Parathyroid adenoma (tissue), 2 donors: ENCODE measurements around the gene CDH4.

Source experiments
- H2AFZ ChIP-seq: fragments of 300-600 bp; sonication (generic); one replicate; pipeline ENCODE4 v1.7.0; 2017; ENCODE audit warnings: antibody characterized with exemption, mild to moderate bottlenecking
- H3K27ac ChIP-seq: fragments of 300-600 bp; sonication (generic); one replicate; pipeline ENCODE4 v1.7.0; 2017
- H3K27me3 ChIP-seq: fragments of 300-600 bp; sonication (generic); one replicate; pipeline ENCODE4 v1.7.0; 2017; ENCODE audit warnings: low read length; ENCODE audit not compliant: control insufficient read depth, insufficient read depth
- H3K36me3 ChIP-seq: fragments of 300-600 bp; sonication (generic); one replicate; pipeline ENCODE4 v1.7.0; 2017; ENCODE audit warnings: low read length; ENCODE audit not compliant: control insufficient read depth, insufficient read depth
- H3K4me1 ChIP-seq: fragments of 300-600 bp; sonication (generic); one replicate; pipeline ENCODE4 v1.7.0; 2017; ENCODE audit warnings: control low read depth
- H3K4me2 ChIP-seq: fragments of 300-600 bp; sonication (generic); one replicate; pipeline ENCODE4 v1.7.0; 2017; ENCODE audit warnings: low read length
- H3K4me3 ChIP-seq: fragments of 300-600 bp; sonication (generic); one replicate; pipeline ENCODE4 v1.7.0; 2017; ENCODE audit warnings: low read depth, low read length
- H3K79me2 ChIP-seq: fragments of 300-600 bp; sonication (generic); one replicate; pipeline ENCODE4 v1.7.0; 2017; ENCODE audit warnings: control low read depth
- H3K9ac ChIP-seq: fragments of 300-600 bp; sonication (generic); one replicate; pipeline ENCODE4 v1.7.0; 2017; ENCODE audit warnings: mild to moderate bottlenecking
- H3K9me3 ChIP-seq: fragments of 300-600 bp; sonication (generic); one replicate; pipeline ENCODE4 v1.7.0; 2017; ENCODE audit warnings: low read length; ENCODE audit not compliant: control insufficient read depth
- CTCF ChIP-seq: fragments of 300-600 bp; sonication (generic); IDR thresholded peaks from one replicate; pipeline ENCODE4 v1.7.0; 2017; ENCODE audit warnings: antibody characterized with exemption, mild to moderate bottlenecking
- donor health status: primary hyperparathyroidism.

The CDH4 gene

GRCh38 chr20:61864481-61864880 lies 612.4 kb downstream of the CDH4 start:
- Histone ChIP-seq H3K27ac (no peak overlapping the region), H3K9ac (no peak overlapping the region), H3K79me2 (no peaks in the 10 kb centered on the region), H3K9me3 (no peaks in the 10 kb centered on the region), H3K4me2 (no peak overlapping the region), H3K36me3 (no peaks in the 10 kb centered on the region), H3K27me3 (no peaks in the 10 kb centered on the region), H2AFZ (no peak overlapping the region), H3K4me3 (no peak overlapping the region), H3K4me1 (no peaks in the 10 kb centered on the region)
- no peak for TF ChIP-seq CTCF

GRCh38 chr20:61865353-61865752 lies 613.3 kb downstream of the CDH4 start:
- H3K27me3 ChIP-seq, result no peaks in the 10 kb centered on the region

GRCh38 chr20:61866165-61866564 lies 614.1 kb downstream of the CDH4 start:
- Histone ChIP-seq H3K4me1 (no peaks in the 10 kb centered on the region), H3K79me2 (no peaks in the 10 kb centered on the region), H3K9me3 (no peaks in the 10 kb centered on the region), H3K36me3 (no peaks in the 10 kb centered on the region), H2AFZ (no peak overlapping the region), H3K4me2 (no peak overlapping the region), H3K4me3 (no peak overlapping the region), H3K27me3 (no peaks in the 10 kb centered on the region), H3K9ac (no peak overlapping the region), H3K27ac (no peak overlapping the region)
- TF ChIP-seq CTCF, result no peak

More at GRCh38 chr20:61865353-61865752, 613.3 kb downstream of the CDH4 start:
- Histone ChIP-seq H3K36me3 (no peaks in the 10 kb centered on the region), H3K9me3 (no peaks in the 10 kb centered on the region), H3K4me2 (no peak overlapping the region), H3K79me2 (no peaks in the 10 kb centered on the region), H2AFZ (no peak overlapping the region), H3K27ac (no peak overlapping the region), H3K4me1 (no peaks in the 10 kb centered on the region), H3K4me3 (no peak overlapping the region), H3K9ac (no peak overlapping the region)
- TF ChIP-seq CTCF, result no peak

- Histone ChIP-seq H3K4me1 (no peaks in the 10 kb centered on the region), H3K36me3 (no peaks in the 10 kb centered on the region), H3K9ac (no peak overlapping the region), H3K9me3 (no peaks in the 10 kb centered on the region), H3K4me2 (no peak overlapping the region), H3K79me2 (no peaks in the 10 kb centered on the region), H3K4me3 (no peak overlapping the region), H2AFZ (no peak overlapping the region), H3K27ac (no peak overlapping the region), H3K27me3 (no peaks in the 10 kb centered on the region)
- TF ChIP-seq CTCF, result no peak
Measured at GRCh38 chr20:61868006-61868405, 615.9 kb downstream of the CDH4 start.

GRCh38 chr20:61868466-61869090 lies 616.5 kb downstream of the CDH4 start:
- Histone ChIP-seq H3K9ac (no peak overlapping the region), H3K36me3 (no peaks in the 10 kb centered on the region), H3K9me3 (no peaks in the 10 kb centered on the region), H2AFZ (no peak overlapping the region), H3K4me1 (no peaks in the 10 kb centered on the region), H3K27ac (no peak overlapping the region), H3K4me3 (no peak overlapping the region), H3K79me2 (no peaks in the 10 kb centered on the region), H3K27me3 (no peaks in the 10 kb centered on the region), H3K4me2 (no peak overlapping the region)
- TF ChIP-seq CTCF, result no peak
